WERI-Rb-1 (cell line): ENCODE results near the gene C11orf21.

Experiments used
- DNase-seq: peaks from one replicate; pipeline ENCODE4 v3.0.0-alpha.2; 2020
- H3K27ac ChIP-seq: fragments of 250-450 bp; sonication (Bioruptor Pico); 2 replicates; pipeline ENCODE4 v1.5.1; 2020; ENCODE audit warnings: mild to moderate bottlenecking, moderate library complexity
- H3K27me3 ChIP-seq: fragments of 250-450 bp; sonication (Bioruptor Pico); 2 replicates; pipeline ENCODE4 v1.5.1; 2021; ENCODE audit warnings: mild to moderate bottlenecking, low read depth, moderate library complexity; ENCODE audit not compliant: insufficient read depth, severe bottlenecking
- H3K36me3 ChIP-seq: fragments of 250-450 bp; sonication (Bioruptor Pico); 2 replicates; pipeline ENCODE4 v1.5.1; 2020; ENCODE audit warnings: mild to moderate bottlenecking, moderate library complexity
- H3K4me3 ChIP-seq: 2 replicates; pipeline ENCODE4 v1.5.1; 2011; ENCODE audit warnings: low read depth, mild to moderate bottlenecking, control low read depth, low read length
- H3K9me3 ChIP-seq: fragments of 250-450 bp; sonication (Bioruptor Pico); 2 replicates; pipeline ENCODE4 v1.5.1; 2021; ENCODE audit warnings: mild to moderate bottlenecking, moderate library complexity; ENCODE audit not compliant: severe bottlenecking
- CTCF ChIP-seq: IDR thresholded peaks from 2 replicates; pipeline ENCODE4 v1.5.1; 2011; ENCODE audit warnings: low read depth, mild to moderate bottlenecking, control low read depth, inconsistent platforms, low read length

C11orf21 gene

GRCh38 chr11:2252018-2252417 lies 49.7 kb downstream of the C11orf21 start:
- peaks cover 3% of the 10 kb centered on the region for H3K27me3 ChIP-seq
- no peaks in the 10 kb centered on the region for H3K36me3 ChIP-seq
- H3K9me3 ChIP-seq: peaks cover 5% of the 10 kb centered on the region
- no peak for TF ChIP-seq CTCF
- H3K27ac ChIP-seq: no peak overlapping the region
- no peak overlapping the region for H3K4me3 ChIP-seq
- no peak for DNase-seq

- no peak overlapping the region for H3K27ac ChIP-seq
- H3K4me3 ChIP-seq: no peak overlapping the region
- peaks cover 5% of the 10 kb centered on the region for H3K9me3 ChIP-seq
- no peak for TF ChIP-seq CTCF
- H3K36me3 ChIP-seq: no peaks in the 10 kb centered on the region
- DNase-seq: no peak
- peaks cover 3% of the 10 kb centered on the region for H3K27me3 ChIP-seq
Measured at GRCh38 chr11:2251138-2251537, 50.6 kb downstream of the C11orf21 start.

GRCh38 chr11:2250485-2250884 lies 51.2 kb downstream of the C11orf21 start:
- no peak for TF ChIP-seq CTCF
- no peaks in the 10 kb centered on the region for H3K36me3 ChIP-seq
- no peak overlapping the region for H3K4me3 ChIP-seq
- no peak for DNase-seq
- H3K27me3 ChIP-seq: peaks cover 3% of the 10 kb centered on the region
- H3K27ac ChIP-seq: no peak overlapping the region
- peaks cover 5% of the 10 kb centered on the region for H3K9me3 ChIP-seq

- Histone ChIP-seq H3K27me3 (peaks cover 3% of the 10 kb centered on the region), H3K4me3 (no peak overlapping the region), H3K27ac (no peak overlapping the region), H3K9me3 (peaks cover 4% of the 10 kb centered on the region), H3K36me3 (no peaks in the 10 kb centered on the region)
- TF ChIP-seq CTCF: no peak
- no peak for DNase-seq
Measured at GRCh38 chr11:2250041-2250440, 51.7 kb downstream of the C11orf21 start.

GRCh38 chr11:2249189-2249916 lies 52.4 kb downstream of the C11orf21 start:
- no peak for DNase-seq
- Histone ChIP-seq H3K36me3 (no peaks in the 10 kb centered on the region), H3K27me3 (peaks cover 6% of the 10 kb centered on the region), H3K27ac (no peak overlapping the region), H3K4me3 (no peak overlapping the region), H3K9me3 (no peaks in the 10 kb centered on the region)
- TF ChIP-seq CTCF: no peak

GRCh38 chr11:2248762-2249161 lies 53.0 kb downstream of the C11orf21 start:
- peaks cover 8% of the 10 kb centered on the region for H3K27me3 ChIP-seq
- no peak for TF ChIP-seq CTCF
- no peaks in the 10 kb centered on the region for H3K9me3 ChIP-seq
- H3K36me3 ChIP-seq: no peaks in the 10 kb centered on the region
- DNase-seq: no peak
- H3K27ac ChIP-seq: no peak overlapping the region
- no peak overlapping the region for H3K4me3 ChIP-seq
